Endometrial microvascular endothelial cells (primary cell): ENCODE measurements around the gene AIFM2. TPM values are rescaled to one million over a fixed set of nuclear protein-coding genes. Genes with fewer than 3 reads are reported as not detected.
"Not testable (repeated sequence)": the region's sequence is repeated elsewhere in the genome, so short reads cannot be mapped to it uniquely, and the experiment has no call there.

Source experiments
- in situ Hi-C: cut with HindIII; loops from 2 replicates; pipeline ENCODE4 v1.10.0; 2017; ENCODE audit warnings: low sequenced_read_pairs, low pct_unique_long_range_greater_than_20kb; ENCODE audit errors: inconsistent ontology term
- total RNA-seq: library from RNA; depleted of rRNA; stranded (reverse); fragments of >200 nt; gene quantifications from one replicate; pipeline ENCODE4 v1.2.3, GENCODE V29; 2015; ENCODE audit errors: inconsistent ontology term

The AIFM2 gene
- total RNA-seq, 1 donor from 2014 or later = 9.3 TPM

DNA sequence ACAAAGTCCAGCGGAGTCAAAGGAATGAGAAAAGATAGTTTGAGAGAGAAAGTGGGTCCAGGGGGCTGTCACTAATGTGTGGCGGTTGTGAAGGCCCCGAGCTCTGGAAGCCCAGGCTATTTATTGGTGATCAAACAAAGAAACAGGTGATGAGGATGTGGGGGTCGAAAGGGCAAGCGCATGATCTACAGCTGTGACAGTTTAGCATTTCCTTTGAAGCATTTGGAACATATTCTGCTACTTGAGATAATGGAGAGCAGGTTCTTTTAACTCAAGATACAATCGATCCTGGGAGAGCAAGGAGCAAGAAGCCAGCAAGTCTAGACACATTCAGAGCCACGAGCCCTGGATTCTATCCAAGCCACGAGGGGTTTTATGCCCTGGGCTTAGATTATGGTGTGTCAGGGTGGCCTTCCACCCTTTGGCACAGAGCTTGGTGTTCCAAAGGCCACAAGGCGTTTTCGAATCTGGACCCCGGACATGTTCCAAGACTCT is 31.5 kb downstream of the AIFM2 start:
- in situ Hi-C loops = not testable (repeated sequence)

DNA sequence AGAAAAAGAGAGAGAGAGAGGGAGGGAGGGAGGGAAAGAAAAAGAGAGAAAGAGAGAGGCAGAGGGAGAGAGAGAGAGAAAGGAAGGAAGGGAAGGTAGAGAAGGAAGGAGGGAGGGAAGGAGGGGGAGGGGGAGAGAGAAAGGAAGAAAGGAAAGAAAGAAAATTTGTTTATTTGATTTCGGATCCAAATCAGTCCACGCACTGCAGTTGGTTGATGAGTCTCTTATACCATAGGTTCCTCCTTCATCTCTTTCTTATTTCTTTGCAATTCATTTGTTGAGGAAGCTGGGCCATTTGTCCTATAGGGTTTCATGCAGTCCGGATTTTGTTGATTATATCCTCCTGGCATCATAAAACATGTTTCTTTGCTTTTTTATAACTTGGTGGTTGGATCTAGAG is 34.4 kb downstream of the AIFM2 start:
- in situ Hi-C loops = no loop called here

DNA sequence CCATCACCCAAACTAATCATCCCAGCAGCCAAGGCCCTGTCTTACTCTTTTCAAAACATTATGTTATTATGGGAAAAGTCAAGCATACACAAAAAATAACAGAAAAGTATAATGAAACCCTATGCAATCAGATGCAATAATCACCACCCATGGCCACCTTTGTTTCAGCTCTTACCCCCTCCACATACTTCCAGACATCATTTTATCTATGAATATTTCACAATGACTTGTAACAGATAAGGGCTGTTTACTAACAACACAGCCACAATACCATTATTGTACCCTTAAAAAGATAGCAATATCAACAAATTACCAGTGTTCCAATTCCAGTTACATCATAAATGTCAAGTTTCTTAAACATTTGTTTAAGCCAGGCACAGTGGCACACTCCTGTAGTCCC is 35.2 kb downstream of the AIFM2 start:
- in situ Hi-C loops = no loop called here

DNA sequence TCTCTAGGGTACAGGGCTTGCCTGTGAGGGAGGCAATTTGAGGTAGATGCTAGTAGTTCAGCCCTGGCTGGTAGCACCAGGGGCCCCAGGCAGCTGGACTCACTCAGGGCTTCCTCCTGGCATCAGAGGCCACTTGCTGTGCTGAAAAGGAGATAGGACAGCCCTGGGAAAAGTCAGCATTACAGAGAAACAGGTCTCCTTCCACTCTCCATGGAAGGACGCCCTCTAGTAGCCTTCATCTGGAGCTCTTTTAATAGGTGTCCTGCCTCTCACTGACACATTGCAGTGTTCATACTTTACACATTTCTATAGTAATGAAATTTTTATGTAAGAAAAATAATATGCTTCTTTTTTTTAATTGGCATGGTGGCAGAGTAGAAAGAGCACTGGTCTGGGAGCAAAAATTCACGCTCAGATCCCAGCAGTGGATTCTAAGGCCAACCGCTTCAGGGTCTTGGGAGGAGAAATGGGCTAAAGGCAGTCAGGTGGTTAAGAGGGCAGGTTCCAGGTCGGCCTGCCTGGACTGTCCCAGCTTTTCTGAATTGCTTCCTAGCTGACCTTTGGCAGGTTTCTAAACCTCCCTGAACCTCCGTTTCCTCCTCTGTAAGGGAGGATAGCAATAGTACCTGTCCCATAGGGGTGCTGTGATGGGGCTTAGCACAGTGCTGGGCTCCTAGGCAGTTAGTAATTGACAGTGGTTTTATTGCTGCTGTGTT is 35.8 kb downstream of the AIFM2 start:
- in situ Hi-C loops = no loop called here

DNA sequence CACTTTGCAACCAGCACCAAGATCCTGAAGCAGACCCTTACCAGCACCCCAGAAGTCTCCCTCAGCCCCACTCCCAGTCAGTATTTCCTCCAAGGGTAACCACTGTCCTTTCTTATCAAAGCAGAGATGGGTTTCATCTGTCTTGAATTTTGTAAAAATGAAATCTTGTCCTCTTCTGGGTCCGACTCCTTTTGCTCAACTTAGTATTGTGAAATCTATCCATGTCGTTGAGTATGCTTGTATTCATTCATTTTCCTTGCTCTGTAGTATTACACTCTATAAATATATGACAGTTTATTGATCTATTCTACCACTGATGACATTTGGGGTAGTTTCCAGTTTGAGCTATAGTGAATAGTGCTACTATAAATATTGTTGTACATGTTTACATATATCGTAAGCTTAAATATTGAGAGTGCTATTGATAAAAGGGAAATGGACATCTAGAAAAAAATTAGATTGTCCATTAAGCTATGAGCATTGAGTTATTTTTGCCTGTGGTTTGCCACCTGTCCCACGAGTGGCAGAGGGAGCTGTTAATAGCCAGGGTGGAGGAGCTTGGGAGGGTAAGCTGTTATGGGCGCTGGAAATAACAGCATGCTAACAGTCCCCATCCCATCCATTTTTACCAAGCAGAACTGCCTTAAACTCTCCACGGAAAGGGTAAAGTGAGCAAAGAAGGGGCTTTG is 36.5 kb downstream of the AIFM2 start:
- in situ Hi-C loops = no loop called here

DNA sequence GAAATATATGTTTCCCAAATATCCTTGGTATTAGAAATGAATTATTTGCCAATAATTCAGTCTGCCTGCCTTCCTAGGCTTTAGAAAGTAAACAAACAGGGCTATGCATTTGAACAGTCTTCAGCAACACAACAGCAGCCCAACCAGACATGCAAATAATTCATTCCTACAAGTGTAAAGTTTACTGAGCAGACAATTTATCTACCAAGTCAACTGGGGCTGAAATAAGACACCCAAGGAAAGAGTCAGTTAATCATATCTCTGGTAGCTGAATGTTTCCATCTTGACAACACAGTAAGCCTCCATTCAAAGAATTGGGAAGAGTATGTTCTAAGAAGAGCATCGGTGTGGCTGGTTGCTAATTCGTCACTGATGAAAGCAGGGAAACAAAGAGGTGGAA is 38.4 kb downstream of the AIFM2 start:
- in situ Hi-C loops = no loop called here

DNA sequence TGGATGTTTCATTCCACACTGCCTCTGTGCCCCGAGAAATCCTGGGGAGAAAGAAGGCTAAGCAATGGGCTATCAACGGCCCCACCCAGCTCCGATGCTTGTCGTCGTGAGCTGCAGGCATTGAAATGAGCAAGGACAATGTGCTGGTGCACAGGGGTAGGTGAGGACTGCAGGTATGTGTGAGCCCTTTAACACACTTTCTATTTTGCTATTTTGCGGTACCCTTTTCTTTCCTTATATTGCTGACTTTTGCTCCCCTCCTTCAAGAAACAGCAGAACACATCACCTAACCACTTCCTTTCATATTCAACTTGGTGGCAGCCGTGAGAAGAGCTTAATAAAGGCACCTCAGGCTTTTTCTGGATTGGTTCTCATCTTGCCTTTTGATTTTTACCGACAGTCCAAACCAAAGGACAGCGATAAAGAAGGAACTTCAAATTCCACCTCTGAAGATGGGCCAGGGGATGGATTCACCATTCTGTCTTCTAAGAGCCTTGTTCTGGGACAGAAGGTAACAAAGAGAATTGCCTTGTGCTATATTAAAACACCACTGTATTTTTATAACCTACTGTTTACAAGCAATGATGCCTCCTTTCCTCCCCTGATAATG is 39.2 kb downstream of the AIFM2 start:
- in situ Hi-C loops = no loop called here

DNA sequence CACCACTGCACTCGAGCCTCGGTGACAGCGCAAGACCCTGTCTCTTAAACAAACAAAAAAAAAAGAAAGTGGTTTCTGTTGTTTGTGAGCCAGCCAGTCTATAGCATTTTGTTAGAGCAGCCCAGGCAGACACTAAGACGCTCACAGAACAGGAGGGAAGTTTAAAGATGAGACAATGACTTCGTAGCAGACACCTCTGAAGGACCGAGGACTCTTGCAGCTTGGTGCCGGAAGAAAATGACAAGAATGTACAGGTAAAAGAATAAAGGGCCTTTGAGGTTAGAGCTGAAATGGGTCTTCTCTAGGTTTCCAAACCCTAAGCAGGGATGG is 40.3 kb downstream of the AIFM2 start:
- in situ Hi-C loops = no loop called here

DNA sequence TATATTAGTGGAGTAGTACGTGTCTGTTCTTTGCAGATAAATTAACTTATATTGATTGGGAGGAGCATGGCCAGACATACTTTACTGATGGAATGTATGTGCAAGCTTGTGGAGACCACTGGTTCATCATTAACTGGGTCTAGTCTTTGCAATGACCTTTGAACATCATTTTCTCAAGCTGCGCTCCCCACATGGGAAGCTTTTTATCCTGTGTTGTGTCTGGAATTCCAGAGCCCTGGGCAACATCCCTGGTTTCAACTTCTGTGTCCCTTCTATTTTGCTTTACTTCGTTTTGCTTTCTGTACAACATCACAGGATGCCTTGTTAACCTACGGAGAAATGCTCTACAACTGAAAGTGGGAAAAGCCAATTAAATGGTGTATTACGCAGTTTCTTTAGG is 41.7 kb downstream of the AIFM2 start:
- in situ Hi-C loops = no loop called here

DNA sequence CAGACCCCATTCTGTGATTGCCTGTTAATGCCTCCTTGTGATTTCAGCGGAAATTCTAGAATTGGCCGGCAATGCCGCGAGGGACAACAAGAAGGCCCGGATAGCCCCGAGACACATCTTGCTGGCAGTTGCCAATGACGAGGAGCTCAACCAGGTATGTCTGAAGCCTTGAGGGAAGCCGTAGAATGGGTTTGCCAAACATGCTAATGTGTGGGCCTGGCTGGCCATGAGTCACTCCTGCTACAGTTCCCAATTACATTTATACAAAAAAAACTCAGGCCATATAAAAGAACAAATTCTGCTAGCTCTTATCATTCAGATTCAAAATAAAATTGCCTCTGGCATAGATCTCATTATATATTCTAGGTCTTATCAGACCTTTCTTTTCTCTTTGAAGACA is 42.6 kb downstream of the AIFM2 start:
- in situ Hi-C loops = no loop called here

DNA sequence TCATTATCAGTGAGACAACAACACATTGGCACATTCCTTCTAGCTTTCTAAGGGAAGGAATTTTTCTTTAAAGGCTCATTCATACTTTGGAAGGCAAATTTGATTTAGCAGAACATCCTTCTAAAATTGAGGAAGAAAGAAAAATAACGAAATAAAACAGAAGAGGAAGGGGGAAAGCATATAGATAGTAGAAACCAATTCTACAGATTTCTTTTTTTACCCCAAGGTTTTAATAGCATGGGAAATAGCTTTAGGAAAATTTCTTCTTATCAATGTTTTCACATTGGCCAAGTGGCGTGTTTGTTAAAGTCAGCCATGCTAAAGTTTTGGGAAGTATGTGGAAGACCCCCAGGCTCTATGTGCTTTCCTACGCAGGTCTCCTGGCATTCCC is 44.3 kb downstream of the AIFM2 start:
- in situ Hi-C loops = no loop called here

DNA sequence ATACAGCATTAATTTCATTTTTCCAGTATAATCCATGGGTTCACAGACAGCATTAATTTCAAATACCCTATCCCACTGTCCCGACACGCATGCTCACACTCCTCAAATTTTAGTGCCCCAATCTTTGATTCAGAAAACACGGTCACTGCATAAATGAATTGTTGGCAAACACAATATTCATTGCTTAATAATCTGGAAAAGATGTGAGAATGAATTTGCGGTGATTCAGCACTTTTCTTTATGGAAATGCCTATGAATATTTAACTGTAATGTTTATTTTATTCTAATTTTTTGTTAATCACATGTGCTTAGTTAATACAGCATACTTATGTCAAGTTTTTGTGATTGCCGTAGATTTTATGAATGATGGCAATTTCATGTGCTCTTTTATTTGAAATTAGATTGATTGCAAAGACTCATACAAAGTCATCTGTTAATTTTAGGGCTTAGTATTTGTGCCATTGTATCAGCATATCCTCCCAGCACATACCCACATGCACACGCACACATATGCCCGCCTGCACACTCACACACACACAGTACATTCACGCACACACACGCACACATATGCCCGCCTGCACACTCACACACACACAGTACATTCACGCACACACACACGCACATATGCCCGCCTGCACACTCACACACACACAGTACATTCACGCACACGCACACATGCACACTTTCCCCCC is 44.9 kb downstream of the AIFM2 start:
- in situ Hi-C loops = no loop called here

DNA sequence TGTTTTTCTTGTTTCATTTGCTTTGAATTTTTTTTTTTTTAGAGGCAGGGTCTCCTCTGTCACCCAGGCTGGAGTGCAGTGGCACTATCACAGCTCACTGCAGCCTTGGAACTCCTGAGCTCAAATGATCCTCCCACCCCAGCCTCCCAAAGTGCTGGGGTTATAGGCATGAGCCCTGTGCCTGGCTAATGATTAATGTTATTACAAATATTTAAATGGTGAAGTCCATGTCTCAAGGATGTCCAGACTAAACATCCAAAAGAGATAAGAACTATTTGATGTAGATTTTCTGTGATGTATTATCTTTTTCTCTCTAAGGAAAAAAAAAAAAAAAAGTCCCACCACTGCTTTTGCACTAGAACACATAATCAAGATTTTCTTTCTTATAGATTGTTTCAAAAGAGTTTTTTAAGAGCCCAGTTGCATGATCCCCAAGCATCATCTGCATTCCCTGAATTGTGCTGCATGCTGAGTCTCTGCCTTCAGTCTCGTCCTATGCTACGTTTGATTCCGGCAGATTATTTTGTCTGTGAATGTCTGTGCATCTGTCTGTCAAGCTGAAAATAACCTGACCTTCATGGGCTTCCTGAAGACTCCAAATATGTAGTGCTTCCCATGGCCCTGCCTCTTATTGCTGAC is 46.5 kb downstream of the AIFM2 start:
- in situ Hi-C loops = no loop called here

DNA sequence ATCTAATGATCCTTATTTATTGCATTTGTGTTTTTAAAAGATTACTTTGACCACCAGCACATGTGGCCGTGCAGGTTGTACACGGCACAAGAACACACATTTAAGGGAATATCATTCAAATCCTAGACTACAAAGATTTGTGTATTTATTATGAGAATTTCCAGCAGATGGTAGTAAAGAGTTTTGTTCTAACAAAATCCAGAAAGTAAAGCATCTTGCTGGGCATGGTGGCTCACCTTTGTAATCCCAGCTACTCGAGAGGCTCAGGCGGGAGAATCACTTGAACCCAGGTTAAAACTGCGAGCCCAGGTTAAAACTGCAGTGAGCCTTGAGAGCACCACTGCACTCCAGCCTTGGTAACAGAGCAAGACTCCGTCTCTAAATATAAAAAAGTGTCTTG is 48.4 kb downstream of the AIFM2 start:
- in situ Hi-C loops = no loop called here

DNA sequence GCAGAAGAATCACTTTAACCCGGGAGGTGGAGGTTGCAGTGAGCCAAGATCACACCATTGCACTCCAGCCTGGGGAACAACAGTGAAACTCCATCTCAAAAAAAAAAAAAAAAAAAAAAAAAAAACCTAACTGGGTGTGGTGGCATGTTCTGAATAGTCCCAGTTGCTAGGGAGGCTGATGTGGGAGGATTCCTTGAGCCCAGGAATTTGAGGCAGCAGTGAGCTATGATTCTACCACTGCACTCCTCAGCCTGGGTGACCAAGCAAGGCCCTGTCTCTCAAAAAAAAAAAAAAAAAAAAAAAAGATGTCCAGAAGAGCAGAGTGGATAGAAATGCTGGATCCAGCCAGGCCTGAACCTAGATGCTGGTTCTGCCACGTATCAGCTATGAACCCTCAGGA is 51.8 kb downstream of the AIFM2 start:
- in situ Hi-C loops = not testable (repeated sequence)

DNA sequence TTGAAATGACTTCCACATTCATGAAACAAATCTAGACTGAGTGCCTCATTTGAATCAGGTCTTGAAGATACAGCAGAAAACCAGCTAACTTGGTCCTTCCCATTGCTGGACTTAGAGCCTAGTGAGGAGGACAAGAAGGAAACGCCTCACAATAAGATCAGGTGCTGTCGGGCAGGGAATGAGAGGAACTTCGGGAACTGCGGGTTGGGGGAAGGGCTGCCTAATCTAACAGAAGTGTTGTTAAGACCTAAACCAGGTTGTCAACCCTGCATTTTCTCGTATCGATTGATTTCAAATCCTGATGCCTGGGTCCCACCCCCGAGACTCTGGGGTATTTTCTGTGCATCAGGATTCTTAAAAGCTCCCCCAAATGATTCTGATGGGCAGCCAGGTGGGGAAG is 53.7 kb downstream of the AIFM2 start:
- in situ Hi-C loops = no loop called here

DNA sequence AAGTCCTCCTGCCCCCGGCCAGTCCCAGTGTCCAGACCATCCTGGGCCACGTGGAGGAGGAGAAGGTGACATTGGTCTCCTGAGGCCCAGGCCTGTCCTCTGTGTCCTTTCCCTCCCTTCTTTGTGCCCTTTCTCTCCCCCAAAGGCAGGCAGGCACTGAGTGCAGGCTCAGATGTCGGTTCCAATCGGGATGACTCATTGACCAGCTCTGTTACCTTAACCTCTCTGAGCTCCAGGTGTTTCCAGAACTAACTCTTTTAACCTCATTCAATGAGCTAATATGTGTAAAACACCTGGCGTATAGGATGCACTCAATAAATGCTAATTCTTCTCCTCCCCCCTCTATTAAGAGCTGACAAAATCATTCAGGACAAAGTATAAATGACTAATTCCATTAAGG is 54.3 kb downstream of the AIFM2 start:
- in situ Hi-C loops = no loop called here

DNA sequence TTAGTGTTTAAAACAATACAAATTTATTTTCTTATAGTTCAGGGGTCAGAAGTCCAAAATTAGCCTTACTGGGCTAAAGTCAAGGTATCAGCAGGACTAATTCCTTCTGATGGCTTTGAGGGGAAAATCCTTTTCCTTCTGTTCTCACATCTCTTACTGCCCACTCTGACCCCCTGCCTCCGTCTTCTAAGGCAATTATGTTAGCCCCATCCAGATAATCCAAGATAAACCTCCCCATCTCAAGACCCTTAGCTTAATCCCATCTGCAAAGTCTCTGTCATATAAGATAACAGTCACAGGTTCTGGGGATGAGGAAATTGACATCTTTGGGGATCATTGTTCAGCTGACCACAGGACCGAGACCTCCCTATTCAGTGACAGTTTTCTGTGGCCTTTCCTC is 57.7 kb downstream of the AIFM2 start:
- in situ Hi-C loops = no loop called here

DNA sequence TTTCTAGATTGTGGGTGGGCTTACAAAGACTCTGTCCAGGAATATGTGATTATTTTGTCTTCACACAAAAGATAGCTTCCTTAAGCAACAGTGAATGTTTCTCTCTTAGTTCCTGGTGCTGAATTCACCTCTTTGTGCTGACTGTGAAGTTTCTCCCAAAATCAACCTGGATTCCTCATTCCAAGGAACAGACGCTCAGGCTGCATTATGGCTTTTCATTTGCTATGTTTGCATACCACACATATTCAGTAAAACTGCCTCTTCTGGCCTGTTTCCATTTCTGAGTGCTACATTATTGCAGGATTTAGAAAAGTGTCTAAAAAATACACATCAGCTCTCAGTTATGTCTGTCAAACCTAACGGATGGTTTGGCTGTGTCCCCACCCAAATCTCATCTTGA is 58.5 kb downstream of the AIFM2 start:
- in situ Hi-C loops = no loop called here
